Upper lobe of left lung (tissue), 6 donors: ENCODE measurements around the gene CMTM4. TPM values are rescaled to one million over a fixed set of nuclear protein-coding genes. Genes with fewer than 3 reads are reported as not detected.

Experiments used
- ATAC-seq, 2 donors: fragments of 200-7000 bp; cut with Tn5 transposase; one replicate each; pipeline ENCODE4 v1.9.1; 2022; ENCODE audit warnings: mild to moderate bottlenecking in 2 of 2, moderate library complexity in 2 of 2; ENCODE audit not compliant: low FRiP score in 2 of 2
- DNase-seq, 2 donors: peaks; one replicate each; pipeline ENCODE4 v3.0.0-alpha.2; 2019 to 2020
- H3K27ac ChIP-seq, 4 donors: fragments of 200-600 bp; sonication (generic); one replicate each; pipeline ENCODE4 v1.5.1; 2016 to 2019
- H3K27me3 ChIP-seq, 4 donors: fragments of 200-600 bp; sonication (generic); one replicate each; pipeline ENCODE4 v1.5.1; 2017 to 2019
- H3K36me3 ChIP-seq, 4 donors: fragments of 200-600 bp; sonication (generic); one replicate each; pipeline ENCODE4 v1.5.1; 2016 to 2019
- H3K4me1 ChIP-seq, 4 donors: fragments of 200-600 bp; sonication (generic); one replicate each; pipeline ENCODE4 v1.5.1; 2018 to 2019
- H3K4me3 ChIP-seq, 4 donors: fragments of 200-600 bp; sonication (generic); one replicate each; pipeline ENCODE4 v1.5.1; 2017 to 2019; ENCODE audit warnings: mild to moderate bottlenecking in 2 of 4, moderate library complexity in 1 of 4
- H3K9me3 ChIP-seq, 4 donors: fragments of 200-600 bp; sonication (generic); one replicate each; pipeline ENCODE4 v1.5.1; 2018 to 2019
- EP300 ChIP-seq, 4 donors: sonication (generic); formaldehyde crosslinking; IDR thresholded peaks; one replicate each; pipeline ENCODE4 v1.5.1; 2017; ENCODE audit warnings: antibody characterized with exemption in 4 of 4, control low read depth in 2 of 4
- POLR2A ChIP-seq, 4 donors: fragments of 450-650 bp; IDR thresholded peaks; one replicate each; pipeline ENCODE4 v1.5.1; 2016 to 2017; ENCODE audit warnings: antibody characterized with exemption in 4 of 4, mild to moderate bottlenecking in 2 of 4
- POLR2AphosphoS5 ChIP-seq, 2 donors: sonication (generic); formaldehyde crosslinking; IDR thresholded peaks; one replicate each; pipeline ENCODE4 v1.5.1; 2017; ENCODE audit warnings: antibody characterized with exemption in 2 of 2
- WGBS, 2 donors: methylation state at CpG; one replicate each; pipeline ENCODE4 v1.1.5; 2017 to 2018; 5-methylcytosine and 5-hydroxymethylcytosine counted together
- total RNA-seq, 6 donors: library from RNA; depleted of rRNA in 4 of 6; stranded (reverse); fragments of >200 nt in 4 of 6; gene quantifications; one replicate each; pipeline versions ENCODE4 v1.1.0 to v1.2.1, GENCODE V29; 2016 to 2021
- TF ChIP-seq, protein P1 (sequence below), 6 experiments: fragments of 450-650 bp in 4 of 6; fragments of 200-600 bp in 2 of 6; sonication (generic) in 2 of 6; IDR thresholded peaks; one replicate each; pipeline ENCODE4 v1.5.1; 2016 to 2019; ENCODE audit warnings: antibody characterized with exemption in 6 of 6
- donor health status: DM: no; HTN: no; CAD: no; lungs with moderate emphysema.
- donor health status: DM: no; HTN: yes; CAD: no; lungs with severe emphysema.

The CMTM4 gene
- total RNA-seq, 6 donors from 2014 or later, result 35.6 to 82.1 (median 55.1) TPM

- Histone ChIP-seq H3K9me3 (no peaks in the 10 kb centered on the region), H3K4me1 (peaks cover 8 to 16% (median 12%) of the 10 kb centered on the region in 4 donors), H3K36me3 (no peaks in the 10 kb centered on the region), H3K27ac (no peak within 1 kb of the TSS), H3K27me3 (peaks cover 0 to 3% (median 0%) of the 10 kb centered on the region in 4 donors), H3K4me3 (peak within 1 kb of the TSS in 3 of 4 donors; percentile 26 to 39 (median 37))
- TF ChIP-seq POLR2A (IDR thresholded peaks at IDR 0.05), result no peak
- no peak for TF ChIP-seq POLR2AphosphoS5 (IDR thresholded peaks at IDR 0.05)
- no peak for TF ChIP-seq EP300 (IDR thresholded peaks at IDR 0.05)
- TF ChIP-seq, protein P1, sequence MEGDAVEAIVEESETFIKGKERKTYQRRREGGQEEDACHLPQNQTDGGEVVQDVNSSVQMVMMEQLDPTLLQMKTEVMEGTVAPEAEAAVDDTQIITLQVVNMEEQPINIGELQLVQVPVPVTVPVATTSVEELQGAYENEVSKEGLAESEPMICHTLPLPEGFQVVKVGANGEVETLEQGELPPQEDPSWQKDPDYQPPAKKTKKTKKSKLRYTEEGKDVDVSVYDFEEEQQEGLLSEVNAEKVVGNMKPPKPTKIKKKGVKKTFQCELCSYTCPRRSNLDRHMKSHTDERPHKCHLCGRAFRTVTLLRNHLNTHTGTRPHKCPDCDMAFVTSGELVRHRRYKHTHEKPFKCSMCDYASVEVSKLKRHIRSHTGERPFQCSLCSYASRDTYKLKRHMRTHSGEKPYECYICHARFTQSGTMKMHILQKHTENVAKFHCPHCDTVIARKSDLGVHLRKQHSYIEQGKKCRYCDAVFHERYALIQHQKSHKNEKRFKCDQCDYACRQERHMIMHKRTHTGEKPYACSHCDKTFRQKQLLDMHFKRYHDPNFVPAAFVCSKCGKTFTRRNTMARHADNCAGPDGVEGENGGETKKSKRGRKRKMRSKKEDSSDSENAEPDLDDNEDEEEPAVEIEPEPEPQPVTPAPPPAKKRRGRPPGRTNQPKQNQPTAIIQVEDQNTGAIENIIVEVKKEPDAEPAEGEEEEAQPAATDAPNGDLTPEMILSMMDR (IDR thresholded peaks at IDR 0.05), result no peak
- peak in 1 of 2 donors; percentile 85 for DNase-seq
- 28 to 35% methylated on average over 35 to 60 of the region's 77 CpGs for WGBS, 2 donors
- ATAC-seq, result no peak
These were observed 117.7 kb downstream of the CMTM4 start, which contains the start of gene CMTM2 for GRCh38 chr16:66578651-66579531. CMTM2 (plus strand) TSS chr16:66579463; CDS start chr16:66579608, 145 bp downstream.

- peaks cover 0 to 3% (median 0%) of the 10 kb centered on the region in 4 donors for H3K27me3 ChIP-seq
- no peak overlapping the region for H3K27ac ChIP-seq
- TF ChIP-seq POLR2AphosphoS5 (IDR thresholded peaks at IDR 0.05) (no peak), POLR2A (IDR thresholded peaks at IDR 0.05) (no peak), EP300 (IDR thresholded peaks at IDR 0.05) (no peak)
- TF ChIP-seq, protein P1 (IDR thresholded peaks at IDR 0.05), result no peak
- DNase-seq (no peak), ATAC-seq (peak in 1 of 2 donors; percentile 74)
- peaks cover 8 to 16% (median 12%) of the 10 kb centered on the region in 4 donors for H3K4me1 ChIP-seq
- H3K4me3 ChIP-seq, result no peak overlapping the region
- H3K36me3 ChIP-seq, result no peaks in the 10 kb centered on the region
- 84 to 87% methylated on average over 5 of the region's 5 CpGs for WGBS, 2 donors
- H3K9me3 ChIP-seq, result no peaks in the 10 kb centered on the region
These were observed 120.2 kb downstream of the CMTM4 start for GRCh38 chr16:66576296-66576695.

DNA sequence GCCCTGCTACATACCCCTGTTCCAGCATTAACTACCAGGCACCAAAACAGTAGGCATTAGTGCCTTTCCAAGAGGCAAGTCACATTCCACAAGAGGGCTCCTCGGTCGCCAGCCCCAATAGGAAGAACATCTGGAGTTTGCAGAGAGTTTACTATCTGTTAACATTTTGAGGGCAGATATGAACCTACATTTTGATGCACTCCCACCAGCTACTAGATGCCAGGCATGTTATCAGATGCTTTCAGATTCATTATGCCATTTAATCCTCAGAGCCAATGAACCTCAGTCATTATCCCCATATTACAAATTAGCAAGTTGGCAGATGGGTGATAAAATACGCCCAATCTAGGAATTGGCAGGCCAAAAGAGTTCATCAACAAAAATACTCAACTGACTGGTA lies 121.5 kb downstream of the CMTM4 start:
- Histone ChIP-seq H3K27me3 (peaks cover 0 to 3% (median 0%) of the 10 kb centered on the region in 4 donors), H3K4me1 (peaks cover 8 to 16% (median 12%) of the 10 kb centered on the region in 4 donors), H3K9me3 (no peaks in the 10 kb centered on the region), H3K36me3 (no peaks in the 10 kb centered on the region), H3K4me3 (no peak overlapping the region), H3K27ac (no peak overlapping the region)
- WGBS, 2 donors, result 93 to 100% methylated on average over 1 to 3 of the region's 3 CpGs
- TF ChIP-seq, protein P1 (IDR thresholded peaks at IDR 0.05), result no peak
- TF ChIP-seq POLR2A (IDR thresholded peaks at IDR 0.05) (no peak), POLR2AphosphoS5 (IDR thresholded peaks at IDR 0.05) (no peak), EP300 (IDR thresholded peaks at IDR 0.05) (no peak)
- DNase-seq (no peak), ATAC-seq (no peak)

DNA sequence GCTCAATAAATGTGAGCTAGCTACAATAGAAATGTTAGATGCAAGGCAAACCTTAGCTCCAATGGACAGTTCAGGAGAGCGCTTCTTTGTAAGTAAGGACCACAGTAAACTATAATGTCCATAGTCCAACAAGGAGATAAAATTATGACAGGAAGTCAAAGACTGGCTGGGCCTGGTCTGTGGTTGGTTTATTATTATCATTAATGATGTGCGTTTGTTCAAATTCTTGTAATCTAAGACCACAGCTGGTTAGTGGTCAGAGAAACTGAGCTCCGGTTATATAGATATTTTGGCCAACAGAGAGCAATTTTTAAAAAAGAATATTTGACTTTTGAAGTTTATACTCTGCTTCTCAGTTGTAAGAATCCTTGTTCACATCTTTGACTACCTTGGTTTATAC lies 122.0 kb downstream of the CMTM4 start:
- H3K4me1 ChIP-seq, result peaks cover 9 to 14% (median 13%) of the 10 kb centered on the region in 4 donors
- DNase-seq, result no peak
- 89 to 96% methylated on average over 3 of the region's 3 CpGs for WGBS, 2 donors
- no peaks in the 10 kb centered on the region for H3K9me3 ChIP-seq
- no peaks in the 10 kb centered on the region for H3K36me3 ChIP-seq
- H3K4me3 ChIP-seq, result no peak overlapping the region
- no peak overlapping the region for H3K27ac ChIP-seq
- TF ChIP-seq, protein P1 (IDR thresholded peaks at IDR 0.05), result no peak
- TF ChIP-seq POLR2A (IDR thresholded peaks at IDR 0.05), result no peak
- no peak for TF ChIP-seq POLR2AphosphoS5 (IDR thresholded peaks at IDR 0.05)
- TF ChIP-seq EP300 (IDR thresholded peaks at IDR 0.05), result no peak
- ATAC-seq, result no peak
- peaks cover 0 to 3% (median 0%) of the 10 kb centered on the region in 4 donors for H3K27me3 ChIP-seq
